ENCODE measurements around the gene C15orf62.

Gene C15orf62, protein sequence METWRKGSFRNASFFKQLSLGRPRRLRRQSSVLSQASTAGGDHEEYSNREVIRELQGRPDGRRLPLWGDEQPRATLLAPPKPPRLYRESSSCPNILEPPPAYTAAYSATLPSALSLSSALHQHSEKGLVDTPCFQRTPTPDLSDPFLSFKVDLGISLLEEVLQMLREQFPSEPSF

GRCh38 chr15:40769274-40770146 lies at the start of gene C15orf62:
C15orf62 (plus strand) TSS chr15:40769980; CDS start chr15:40770496, 516 bp downstream.
- peak; percentile 80 for DNase-seq

GRCh38 chr15:40721701-40722100 lies 48.1 kb upstream of the C15orf62 start:
- no peak for DNase-seq

DNA sequence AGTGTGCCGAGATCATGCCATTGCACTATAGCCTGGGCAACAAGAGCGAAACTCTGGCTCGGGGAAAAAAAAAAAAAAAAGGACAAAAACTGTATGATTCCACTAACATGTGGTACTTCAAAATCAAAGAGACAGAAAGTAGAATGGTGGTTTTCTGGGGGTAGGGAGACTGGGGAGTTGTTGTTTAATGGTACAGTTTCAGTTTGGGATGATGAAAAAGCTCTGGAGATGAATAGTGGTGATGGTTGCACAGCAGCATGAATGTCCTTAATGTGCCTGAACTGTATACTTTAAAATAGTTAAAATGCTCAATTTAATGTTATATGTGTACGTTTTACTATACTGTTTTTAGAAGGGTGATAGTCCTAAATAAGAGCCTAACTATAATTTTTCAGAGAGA lies 47.4 kb upstream of the C15orf62 start:
- no peak for DNase-seq

GRCh38 chr15:40722934-40723333 lies 46.8 kb upstream of the C15orf62 start:
- DNase-seq: no peak

GRCh38 chr15:40723919-40724318 lies 45.9 kb upstream of the C15orf62 start:
- DNase-seq: no peak

DNA sequence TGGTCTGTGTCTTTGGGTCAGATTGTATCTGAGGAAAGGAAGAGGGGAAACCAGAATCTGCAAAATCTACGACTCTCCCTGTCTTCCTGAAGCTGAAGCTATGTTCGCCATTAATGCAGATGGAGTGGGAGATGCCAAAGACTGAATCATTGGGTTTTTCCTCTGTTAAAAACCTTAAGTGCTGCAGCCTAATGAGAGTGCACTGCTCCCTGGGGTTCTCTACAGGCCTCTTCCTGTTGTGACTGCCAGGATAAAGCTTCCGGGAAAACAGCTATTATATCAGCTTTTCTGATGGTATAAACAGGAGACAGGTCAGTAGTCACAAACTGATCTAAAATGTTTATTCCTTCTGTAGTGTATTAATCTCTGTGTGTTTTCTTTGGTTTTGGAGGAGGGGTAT lies 38.7 kb upstream of the C15orf62 start:
- no peak for DNase-seq

DNA sequence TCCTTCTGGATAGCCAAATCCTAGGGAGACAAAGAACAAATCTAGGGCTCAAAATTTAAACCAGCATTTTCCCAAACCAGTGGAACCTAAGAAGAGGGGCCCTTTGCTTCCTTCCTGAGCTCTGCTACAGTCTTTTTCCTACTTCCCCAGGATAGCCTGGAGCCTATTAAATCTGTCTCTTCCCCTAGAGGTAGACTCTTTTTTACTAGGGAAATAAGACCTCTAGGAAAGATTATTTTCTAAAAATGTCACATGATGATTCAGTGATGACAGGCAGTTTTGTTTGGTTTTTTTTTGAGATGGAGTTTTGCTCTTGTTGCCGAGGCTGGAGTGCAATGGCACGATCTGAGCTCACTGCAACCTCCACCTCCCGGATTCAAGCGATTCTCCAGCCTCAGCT lies 33.2 kb upstream of the C15orf62 start:
- no peak for DNase-seq

DNA sequence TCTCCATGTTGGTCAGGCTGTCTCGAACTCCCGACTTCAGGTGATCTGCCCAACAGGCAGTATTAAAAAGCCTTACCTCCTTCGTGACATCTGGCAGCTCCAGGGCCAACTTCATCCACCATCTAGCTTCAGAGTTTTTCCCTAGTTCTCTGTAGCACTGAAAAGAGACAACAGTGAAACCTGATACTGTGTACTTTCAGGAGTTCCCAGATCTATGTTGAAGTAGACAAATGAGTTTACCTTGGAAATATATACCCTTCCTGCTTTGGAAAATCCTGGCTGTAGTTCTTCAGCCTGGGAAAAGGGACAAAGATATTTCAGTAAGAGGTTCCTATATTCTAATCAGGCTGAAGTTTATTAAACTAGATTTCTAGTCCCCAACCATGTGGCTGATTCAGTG lies 32.7 kb upstream of the C15orf62 start:
- DNase-seq: no peak

GRCh38 chr15:40739047-40739446 lies 30.7 kb upstream of the C15orf62 start:
- DNase-seq: no peak

DNA sequence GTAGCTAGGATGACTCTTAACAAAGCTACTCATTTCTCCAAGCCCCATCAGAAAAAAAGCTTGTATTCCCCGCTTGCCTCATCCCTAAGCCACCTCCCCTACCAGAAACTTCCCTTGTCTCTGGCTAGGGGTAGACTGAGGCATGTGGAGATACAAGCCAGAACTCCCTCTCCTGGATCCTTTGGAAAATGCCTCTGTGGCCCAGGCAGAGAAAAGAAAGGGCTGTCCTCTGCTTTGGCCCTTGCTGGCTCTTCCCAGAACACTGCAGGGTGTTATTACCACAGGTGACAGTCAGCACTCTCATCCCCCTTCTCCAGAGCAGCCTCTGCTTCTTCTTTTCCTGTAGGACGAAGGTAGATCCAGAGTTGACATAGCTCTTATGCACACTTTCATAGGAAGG lies 29.9 kb upstream of the C15orf62 start:
- DNase-seq: no peak

GRCh38 chr15:40743485-40743901 lies 26.3 kb upstream of the C15orf62 start:
- DNase-seq: no peak

DNA sequence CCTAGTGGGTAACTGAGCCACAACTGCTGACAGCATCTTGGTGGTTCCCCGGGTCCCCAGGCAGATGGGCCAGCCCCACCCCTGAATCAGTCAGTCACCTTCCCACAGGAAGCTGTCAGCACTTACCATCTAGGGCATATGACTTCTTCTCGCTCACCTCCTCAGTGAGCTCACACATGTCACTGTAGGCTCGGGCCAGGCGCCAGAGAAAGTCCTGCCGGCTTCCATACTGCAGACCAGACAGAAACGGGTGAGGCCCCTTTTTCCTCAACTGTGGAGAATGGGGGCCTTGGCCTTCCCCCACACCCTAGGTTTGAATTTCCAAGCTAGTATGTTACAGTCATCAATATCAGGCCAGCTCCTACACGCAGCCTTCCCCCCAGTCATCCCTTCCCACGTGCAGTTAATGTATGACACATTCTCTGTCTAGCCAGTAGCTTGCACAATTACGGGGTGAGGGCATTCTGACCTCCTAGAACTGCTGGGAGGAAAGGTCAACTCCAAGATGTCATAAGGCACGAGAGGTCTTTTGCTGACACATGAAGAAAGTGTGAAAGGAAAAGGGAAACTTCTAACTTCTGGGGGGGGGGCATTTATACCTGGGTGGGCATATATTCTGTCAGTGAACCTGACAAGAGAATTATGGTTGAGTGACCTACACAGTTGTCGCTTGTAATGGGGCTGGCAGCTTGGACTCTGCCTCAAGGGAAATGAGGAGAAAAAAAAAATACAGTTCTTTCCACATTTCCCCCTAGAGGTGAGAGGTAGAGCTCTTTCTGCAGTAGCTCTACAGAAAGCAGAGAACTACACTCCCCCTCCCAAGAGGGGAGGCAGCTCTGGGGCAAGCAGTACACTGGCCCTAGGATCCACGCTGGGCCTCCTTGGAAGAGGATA lies 25.6 kb upstream of the C15orf62 start:
- peak; percentile 72 for DNase-seq

DNA sequence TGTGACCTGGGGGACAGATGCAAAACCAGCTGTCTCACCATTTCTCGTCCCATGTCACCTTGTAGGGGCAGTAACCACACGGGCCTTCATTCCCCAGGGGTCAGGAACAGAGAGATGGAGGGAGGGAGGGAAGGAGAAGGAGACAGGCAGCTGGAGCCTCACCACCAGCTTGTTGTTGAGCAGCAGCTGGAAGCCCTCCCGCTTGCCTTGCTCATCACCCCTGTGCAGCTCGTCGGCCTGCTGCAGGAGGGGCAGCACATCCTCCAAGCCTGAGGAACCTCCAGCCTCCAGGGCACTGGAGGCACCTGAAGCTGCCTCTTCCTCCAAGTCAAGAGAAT lies 25.0 kb upstream of the C15orf62 start:
- DNase-seq: no peak

DNA sequence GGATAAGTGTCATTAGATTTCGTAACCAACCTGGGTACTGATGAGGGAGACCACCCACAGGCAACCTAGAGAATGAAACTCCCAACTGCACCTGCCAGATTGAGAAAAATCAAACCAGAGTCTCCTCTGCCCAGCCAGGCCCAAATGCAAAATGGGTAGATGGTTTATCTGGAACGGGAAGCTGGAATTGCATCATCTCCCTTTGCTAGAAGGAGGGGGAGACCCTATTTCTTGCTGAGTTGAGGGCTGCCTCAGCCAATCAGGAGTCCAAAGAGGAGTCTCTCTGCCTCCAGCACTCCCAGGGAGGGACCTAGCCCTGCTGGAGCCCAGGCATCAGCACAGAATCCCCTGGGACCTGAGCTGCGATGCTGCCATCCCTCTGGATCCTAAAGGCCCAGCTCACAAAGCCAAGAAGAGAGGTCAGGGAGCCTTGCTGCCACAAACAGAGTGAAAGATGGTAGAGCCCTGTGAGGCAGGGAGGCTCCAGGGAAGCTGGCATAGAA lies 22.8 kb upstream of the C15orf62 start:
- no peak for DNase-seq

DNA sequence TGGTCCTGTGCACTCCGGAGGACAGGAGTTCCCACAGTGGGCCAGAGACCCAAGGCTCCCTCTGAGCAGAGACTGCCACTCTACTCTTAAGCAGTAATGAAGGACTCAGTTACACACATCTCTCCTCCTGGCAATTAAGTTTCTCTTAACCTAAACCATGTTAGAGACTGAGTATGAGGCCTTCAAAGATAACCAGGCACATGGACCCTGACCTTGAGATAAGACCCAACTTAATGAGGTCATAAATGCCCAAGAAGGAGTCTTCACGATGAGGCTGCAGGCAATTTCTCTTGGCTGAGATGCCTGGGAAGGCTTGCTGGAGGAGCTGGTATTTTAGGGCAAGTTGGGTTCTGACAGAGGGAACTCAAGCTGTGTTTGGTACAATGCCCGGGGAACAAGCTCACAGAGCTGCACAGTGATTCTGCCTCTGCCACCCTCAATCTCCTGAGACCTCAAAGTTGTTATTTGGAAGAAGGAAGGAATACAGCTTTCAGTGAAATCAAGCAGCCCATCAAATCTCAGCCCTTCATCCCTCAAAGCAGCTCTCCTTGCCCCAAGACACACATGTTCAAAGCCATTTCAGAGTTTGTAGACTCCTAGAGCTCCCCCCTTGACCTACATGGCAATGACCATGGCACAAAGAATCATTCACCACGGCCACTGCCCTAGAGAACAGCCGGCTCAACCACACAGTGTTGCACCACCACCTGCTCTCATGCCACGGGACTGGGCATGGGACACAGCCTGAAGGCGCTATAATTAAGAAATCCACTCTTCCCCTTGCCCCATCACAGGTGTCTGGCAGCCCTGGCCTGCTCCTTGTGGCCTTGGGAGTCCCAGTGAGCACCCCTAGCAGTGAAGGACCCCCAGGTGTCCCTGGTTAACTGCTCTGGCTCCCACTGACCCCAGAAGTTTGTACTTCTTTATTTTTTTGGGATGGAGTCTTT lies 21.8 kb upstream of the C15orf62 start:
- DNase-seq: no peak

DNA sequence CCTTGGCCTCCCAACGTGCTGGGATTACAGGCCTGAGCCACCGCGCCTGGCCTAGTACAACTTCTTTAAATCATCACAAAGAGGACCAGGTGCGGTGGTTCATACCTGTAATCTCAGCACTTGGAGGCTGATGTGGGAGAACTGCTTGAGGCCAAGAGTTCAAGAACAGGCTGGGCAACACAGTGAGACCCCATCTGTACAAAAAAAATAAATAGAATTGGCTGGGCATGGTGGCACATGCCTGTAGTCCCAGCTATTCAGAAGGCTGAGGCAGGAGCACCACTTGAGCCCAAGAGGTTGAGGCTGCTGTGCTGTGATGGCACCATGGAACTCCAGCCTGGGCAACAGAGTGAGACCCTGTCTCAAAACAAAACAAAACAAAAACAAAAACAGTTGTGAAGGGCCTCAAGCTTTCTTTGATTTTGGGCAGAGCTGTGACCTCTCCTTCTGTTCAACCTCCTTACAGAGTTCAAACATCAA lies 20.6 kb upstream of the C15orf62 start:
- DNase-seq: no peak

- no peak for DNase-seq
Observed at GRCh38 chr15:40750885-40751284, 18.9 kb upstream of the C15orf62 start.

DNA sequence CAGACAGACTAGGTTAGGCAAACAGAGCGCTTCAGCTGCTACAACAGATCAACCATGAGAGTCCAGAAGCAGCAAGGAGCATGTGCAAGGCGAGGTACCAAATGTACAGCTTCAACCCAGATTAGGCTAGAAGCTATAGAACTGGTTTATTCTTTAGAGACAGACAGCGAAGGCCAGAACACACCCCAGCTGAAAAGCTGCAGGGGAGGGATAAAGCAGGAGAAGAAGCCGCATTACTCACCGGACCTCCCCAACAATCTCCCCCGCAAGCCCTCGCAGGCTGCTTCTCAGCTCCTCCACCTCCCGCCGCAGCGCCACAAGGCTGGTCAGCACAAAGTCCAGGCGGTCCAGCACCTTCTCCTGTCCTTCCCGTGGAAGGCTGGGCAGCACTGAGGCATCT lies 18.0 kb upstream of the C15orf62 start:
- no peak for DNase-seq

DNA sequence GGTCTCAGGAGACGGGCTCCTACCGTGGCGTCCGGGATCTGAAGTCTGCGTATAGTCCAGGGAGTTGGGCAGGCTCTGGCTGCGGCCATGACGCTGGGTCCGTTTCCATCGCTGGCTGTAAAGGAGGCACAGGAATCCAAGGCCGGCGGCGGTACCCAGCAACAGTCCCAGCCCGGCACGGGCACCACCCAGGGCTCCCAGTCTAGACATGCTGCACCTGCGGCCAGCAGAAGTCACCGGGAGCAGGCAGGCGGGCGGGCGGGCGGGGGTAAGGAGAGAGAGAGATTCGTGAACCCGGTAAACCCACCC lies 15.3 kb upstream of the C15orf62 start:
- DNase-seq: peak; percentile 28

- peak; percentile 95 for DNase-seq
Observed at GRCh38 chr15:40754883-40755811, 14.6 kb upstream of the C15orf62 start, which contains the start of gene RMDN3. RMDN3 (minus strand) TSS chr15:40755254; CDS start chr15:40754783, 471 bp downstream.

- DNase-seq: peak; percentile 30
Observed at GRCh38 chr15:40755812-40756208, 14.0 kb upstream of the C15orf62 start.
